ENCODE data around the gene HRH2.

Gene HRH2

DNA sequence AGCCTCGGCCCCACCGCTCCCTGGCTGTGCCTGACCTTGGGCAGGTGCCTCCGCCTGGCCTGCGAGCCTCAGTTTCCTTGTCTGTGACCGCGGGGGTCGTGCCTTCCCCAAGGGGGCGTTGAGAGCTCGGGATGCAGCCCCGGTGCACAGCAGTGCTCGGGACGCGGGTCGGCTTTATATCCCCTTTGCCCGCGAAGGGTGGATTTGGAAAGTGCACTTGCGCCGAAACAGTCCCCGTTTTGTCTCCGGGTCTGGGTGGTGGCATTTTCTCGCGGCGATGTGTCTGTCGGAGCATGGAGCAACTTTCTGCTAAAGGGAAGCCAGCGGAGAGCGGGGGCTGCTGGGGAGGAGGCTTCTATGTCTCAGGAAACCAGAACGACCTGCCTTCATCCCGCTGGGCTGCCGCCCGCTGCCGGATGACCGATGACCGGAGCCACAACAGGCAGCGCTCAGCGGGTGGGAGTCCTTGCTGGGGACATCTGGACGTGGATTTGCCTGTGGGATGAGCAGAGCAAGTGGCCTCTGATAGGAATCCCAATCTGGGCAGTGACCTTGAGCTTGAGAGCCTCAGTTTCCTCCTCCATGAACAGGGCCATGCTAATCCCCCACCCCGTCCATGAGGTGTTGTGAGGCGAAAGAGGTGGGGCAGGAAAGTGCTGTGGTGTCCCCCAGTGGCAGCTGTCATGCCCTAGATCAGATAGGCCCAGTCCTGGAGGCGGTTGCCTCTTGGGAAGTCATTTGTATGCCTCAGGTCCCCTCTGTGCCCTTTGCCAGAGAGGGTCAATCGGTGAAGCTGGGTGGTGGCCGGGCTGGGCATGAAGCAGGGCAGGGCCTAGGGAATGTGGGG, 651 bp downstream of the HRH2 start:
- TF ChIP-seq GATA2 (IDR thresholded peaks at IDR 0.05; ENCODE audit: low read depth, low read length) (no peak), GATA3 (IDR thresholded peaks at IDR 0.05; ENCODE audit: low read depth, low read length) (no peak)

DNA sequence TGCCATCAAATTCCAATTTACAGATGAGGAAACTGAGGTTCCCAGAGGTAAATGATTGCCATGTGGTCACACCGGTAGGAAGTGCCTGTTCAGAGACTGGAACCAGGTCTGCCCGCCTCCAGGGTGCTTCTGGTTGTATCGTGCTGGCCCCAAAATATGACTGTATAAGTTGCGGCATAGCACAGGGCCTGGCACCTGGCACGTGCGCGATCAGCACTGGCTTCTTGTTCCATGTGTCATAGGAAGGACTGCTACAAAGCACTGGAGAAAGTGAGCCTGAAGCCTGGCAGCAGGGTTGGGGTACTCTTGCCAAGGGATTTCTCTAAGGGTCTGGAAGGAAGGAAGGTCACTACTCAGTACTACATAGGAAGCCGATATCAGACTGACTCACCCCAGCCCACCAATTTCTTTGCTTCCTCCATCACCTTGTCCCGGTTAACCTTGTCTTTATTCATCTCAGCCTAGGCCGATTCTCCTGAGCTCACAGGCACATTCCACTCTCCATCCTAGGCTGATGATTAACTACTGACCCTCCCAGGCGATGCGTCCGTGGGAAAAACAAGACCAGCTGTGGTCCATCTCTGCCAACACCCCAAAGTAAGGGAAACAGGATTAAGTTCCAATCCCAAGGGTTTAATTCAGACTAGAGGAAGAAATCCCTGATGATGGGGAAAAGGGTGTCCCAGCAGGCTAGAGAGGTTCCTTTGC, 1.8 kb downstream of the HRH2 start:
- no peak for TF ChIP-seq GATA2 (IDR thresholded peaks at IDR 0.05; ENCODE audit: low read depth, low read length)
- TF ChIP-seq GATA3 (IDR thresholded peaks at IDR 0.05; ENCODE audit: low read depth, low read length): no peak

DNA sequence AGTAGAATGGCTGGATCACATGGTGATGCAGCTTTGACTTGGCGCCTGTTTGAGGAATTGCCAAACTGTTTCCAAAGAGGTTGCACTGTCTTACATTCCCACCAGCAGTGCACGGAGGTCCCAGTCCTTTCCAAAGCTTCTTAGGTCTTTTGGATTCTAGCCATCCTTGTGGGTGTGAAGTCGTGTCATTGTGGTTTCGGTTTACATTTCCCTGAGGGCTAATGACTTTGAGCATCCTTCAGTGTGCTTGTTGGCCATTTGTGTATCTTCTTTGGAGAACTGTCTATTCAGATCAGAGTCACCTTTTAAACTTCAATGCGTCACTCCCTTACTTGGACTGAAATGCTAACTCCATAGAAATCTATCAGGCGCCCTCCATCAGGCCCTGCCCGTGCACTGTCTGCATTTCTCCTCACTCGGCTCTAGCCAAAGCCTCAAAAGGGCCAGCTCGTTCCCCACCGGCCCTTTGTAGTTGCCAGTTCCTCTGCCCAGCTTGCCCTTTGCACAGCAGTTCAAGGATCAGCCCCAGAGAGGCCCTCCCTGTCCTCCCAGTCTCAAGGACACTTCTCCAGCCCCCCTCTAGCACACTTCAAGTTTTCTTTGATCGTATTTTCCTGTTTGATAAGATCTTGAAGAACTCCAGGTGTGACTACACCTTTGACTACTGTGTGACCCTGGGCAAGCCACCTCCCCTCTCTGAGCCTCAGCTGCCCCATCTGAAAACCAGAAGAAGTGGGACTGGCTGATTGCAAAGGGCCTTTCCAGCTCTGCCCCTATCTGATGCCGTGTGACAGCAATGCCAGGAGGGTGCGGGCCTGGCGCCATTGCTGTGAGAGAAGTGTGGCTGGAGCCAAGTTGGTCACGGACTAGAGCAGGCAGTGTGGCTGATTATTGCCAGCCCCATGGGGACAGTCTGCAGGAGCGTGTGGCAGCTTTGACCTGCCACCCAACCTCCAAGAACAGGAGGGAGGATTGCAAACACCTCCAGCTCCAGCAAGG, 5.6 kb downstream of the HRH2 start:
- no peak for TF ChIP-seq GATA3 (IDR thresholded peaks at IDR 0.05; ENCODE audit: low read depth, low read length)
- no peak for TF ChIP-seq GATA2 (IDR thresholded peaks at IDR 0.05; ENCODE audit: low read depth, low read length)

DNA sequence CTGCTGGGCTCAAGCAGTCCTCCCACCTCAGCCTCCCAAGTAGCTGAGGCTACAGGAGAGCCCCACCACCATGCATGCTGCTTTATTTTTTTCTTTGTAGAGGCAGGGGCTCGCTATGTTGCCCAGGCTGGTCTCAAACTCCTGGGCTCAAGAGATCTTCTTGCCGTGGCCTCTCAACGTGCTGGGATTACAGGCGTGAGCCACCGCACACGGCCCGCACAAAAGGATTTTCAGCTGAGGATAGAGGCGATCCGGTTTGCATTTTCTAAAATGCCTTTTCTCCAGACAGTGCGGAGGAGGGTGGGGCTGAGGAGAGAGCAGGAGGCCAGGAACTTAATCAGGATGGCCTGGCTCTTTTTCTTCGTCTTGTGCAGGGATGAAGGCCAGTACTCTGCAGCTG, 6.9 kb downstream of the HRH2 start:
- TF ChIP-seq GATA2 (IDR thresholded peaks at IDR 0.05; ENCODE audit: low read depth, low read length) (no peak), GATA3 (IDR thresholded peaks at IDR 0.05; ENCODE audit: low read depth, low read length) (no peak)

DNA sequence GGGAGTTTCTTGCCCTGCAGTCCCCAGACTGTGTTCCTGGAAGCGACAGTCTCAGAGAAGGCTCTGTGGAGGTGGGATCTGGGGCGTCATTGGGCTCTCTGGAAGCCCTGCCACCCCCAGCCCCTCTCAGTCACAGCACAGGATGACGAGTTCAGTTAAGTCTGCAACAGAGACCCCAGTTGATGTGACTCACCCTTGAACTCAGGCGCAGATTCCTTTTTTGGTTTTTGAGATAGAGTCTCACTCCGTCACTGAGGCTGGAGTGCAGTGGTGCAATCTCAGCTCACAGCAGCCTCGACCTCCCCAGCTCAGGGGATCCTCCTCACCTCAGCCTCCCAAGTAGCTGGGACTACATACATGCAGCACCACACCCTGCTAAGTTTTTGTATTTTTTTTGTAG, 8.3 kb downstream of the HRH2 start:
- TF ChIP-seq GATA3 (IDR thresholded peaks at IDR 0.05; ENCODE audit: low read depth, low read length) (no peak), GATA2 (IDR thresholded peaks at IDR 0.05; ENCODE audit: low read depth, low read length) (no peak)

DNA sequence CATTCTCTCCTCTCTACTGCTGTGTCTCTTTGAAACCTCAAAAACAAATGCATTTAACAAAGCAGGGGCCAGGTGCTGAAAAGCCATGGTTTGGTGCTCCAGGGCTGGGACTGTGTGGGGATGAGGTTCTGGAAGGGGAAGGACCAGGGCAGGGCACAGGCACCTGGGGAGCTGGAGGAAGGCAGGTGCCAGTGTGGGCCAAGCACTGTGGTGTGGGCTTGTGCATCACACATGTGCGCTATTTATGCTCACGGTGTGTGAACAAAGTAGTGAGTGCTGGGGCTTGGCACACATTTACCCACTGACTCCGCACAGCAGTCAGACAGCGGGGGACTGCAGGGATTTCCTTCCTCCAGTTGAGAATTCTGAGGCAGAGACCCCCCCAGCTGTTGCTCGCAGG, 10.1 kb downstream of the HRH2 start:
- no peak for TF ChIP-seq GATA2 (IDR thresholded peaks at IDR 0.05; ENCODE audit: low read depth, low read length)
- no peak for TF ChIP-seq GATA3 (IDR thresholded peaks at IDR 0.05; ENCODE audit: low read depth, low read length)

DNA sequence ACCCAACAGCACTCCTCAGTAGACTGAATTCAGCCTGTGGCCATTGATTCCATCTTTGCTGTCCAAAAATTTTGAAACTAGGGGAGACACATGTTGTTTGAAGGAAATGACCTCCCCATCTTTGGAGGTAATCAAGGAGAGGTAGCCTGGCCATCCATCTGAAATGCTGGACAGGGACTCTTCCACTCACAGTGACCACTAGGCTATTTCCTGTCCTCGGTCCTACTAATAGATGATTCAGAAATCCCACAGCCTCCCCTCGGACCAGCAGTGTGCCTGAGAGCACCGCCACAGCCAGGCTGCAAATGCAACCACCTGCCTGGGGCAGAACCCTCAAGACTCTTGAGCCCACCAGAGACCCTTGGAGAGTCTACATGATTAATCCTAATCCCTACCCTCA, 12.5 kb downstream of the HRH2 start:
- TF ChIP-seq GATA2 (IDR thresholded peaks at IDR 0.05; ENCODE audit: low read depth, low read length): no peak
- TF ChIP-seq GATA3 (IDR thresholded peaks at IDR 0.05; ENCODE audit: low read depth, low read length): no peak

DNA sequence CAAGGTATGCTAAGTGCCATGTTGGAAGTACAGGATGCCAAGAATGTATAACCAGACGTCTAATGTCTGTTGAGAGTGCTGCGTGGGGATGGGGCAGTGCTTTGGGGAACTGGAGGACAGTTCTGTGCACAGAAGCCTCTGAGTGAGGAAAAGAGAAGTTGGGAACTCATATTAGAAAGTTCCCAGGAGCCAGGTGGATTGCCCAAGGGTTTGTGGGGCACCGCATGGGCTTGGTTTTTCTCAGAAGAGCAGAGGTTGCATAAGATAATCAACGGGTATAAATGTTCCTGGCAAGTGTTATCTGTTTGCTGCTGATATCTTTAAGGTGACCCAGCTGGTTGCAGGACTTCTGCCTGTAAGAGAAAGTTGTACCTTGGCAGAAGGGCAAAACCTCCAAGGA, 13.1 kb downstream of the HRH2 start:
- TF ChIP-seq GATA2 (IDR thresholded peaks at IDR 0.05; ENCODE audit: low read depth, low read length) (no peak), GATA3 (IDR thresholded peaks at IDR 0.05; ENCODE audit: low read depth, low read length) (no peak)

DNA sequence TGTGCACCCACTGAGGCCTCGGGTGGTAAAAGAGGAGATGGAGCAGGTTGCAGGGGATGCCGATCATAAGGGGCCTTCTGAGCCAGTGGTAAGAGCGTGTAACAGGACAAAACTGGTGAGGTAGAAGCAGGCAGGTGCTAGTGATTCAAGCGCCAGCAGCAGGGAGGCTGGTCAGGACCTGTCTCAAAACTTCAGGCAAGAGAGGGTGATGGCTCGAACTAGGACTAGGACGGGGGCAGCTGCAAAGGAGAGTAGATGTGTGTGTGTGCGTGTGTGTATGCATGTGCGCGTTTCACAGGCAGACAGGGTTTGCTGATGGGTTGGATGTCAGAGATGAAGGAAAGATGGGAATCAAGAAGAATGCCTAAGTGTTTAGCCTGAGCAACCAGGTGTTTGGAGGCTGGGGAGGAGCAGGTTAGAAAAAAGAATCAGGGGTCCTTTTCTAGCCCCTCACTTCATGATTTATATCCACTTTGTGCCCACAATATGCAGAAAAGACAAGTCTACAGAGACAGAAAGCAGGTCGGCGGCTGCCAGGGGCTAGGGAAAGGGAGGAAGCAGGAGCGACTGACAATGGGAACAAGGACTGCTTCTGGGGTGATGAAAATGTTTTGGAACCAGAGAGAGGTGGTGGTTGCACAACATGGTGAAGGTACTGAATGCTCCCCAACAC, 15.2 kb downstream of the HRH2 start:
- TF ChIP-seq GATA2 (IDR thresholded peaks at IDR 0.05; ENCODE audit: low read depth, low read length): no peak
- TF ChIP-seq GATA3 (IDR thresholded peaks at IDR 0.05; ENCODE audit: low read depth, low read length): no peak

DNA sequence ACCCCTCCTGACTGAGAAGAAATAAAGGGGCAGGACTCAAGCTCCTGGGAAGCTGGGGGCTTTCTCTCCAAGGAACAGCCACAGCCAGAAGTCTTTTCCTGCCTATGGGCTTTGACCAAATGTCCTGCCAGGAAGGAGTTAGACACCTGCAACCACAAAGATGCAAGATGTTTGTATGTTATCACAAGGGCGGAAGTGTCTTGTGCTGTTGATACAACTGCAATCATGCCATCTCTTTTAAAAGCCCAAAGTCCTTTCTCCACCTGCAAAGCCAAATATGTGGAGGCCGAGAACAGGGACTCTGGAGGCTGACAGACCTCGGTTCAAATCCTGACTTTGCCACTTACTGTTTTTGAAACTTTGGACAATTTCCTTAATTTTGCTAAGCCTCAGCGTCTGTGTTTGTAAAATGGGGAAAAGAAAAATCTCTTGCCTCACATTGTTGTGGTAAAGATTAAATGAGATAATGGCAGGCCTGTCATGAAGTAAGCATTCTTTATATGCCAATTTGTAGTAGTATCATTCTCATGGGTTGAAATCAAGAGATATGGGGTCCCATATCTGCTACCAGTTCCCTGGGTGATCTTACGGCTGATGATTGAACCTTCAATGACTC, 17.0 kb downstream of the HRH2 start:
- no peak for TF ChIP-seq GATA3 (IDR thresholded peaks at IDR 0.05; ENCODE audit: low read depth, low read length)
- no peak for TF ChIP-seq GATA2 (IDR thresholded peaks at IDR 0.05; ENCODE audit: low read depth, low read length)

DNA sequence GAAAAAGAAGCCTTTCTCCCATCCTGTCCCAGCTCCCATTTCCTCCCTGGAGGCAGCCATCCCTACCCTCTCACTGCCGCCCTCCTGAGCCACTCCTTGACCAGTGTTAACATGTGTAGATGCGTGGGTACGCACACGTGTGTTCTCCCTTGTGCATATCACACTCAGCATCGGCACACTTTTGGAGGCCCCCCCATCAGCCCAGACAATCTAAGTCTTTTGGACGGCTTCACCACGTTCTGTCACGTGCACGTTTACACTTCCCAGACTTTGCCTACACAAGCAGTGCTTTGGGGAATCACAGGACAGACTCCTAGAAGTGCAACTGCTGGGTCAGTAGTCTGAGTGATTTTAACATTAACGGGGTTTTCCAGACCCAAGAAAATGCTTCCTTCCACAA, 18.0 kb downstream of the HRH2 start:
- no peak for TF ChIP-seq GATA2 (IDR thresholded peaks at IDR 0.05; ENCODE audit: low read depth, low read length)

DNA sequence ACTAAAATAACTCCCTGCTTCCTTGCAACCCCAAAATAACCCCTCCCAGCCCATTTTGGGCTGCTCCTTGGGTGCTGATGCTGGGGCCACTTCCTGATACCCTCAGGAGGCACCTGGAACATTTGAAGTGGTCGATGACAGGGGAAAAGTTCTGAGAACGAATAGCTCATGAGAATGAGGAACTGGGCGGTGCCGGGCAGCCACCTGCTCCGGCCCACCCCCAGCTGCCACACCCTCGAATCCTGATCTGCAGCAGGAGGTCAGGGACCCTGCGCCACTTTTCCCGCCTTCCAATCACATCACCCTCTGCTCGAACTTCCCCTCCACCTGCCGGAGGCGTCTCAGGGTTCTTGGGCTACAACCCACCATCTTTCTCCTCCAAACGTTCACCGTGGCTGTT, 19.7 kb downstream of the HRH2 start:
- no peak for TF ChIP-seq GATA2 (IDR thresholded peaks at IDR 0.05; ENCODE audit: low read depth, low read length)
- TF ChIP-seq GATA3 (IDR thresholded peaks at IDR 0.05; ENCODE audit: low read depth, low read length): no peak

DNA sequence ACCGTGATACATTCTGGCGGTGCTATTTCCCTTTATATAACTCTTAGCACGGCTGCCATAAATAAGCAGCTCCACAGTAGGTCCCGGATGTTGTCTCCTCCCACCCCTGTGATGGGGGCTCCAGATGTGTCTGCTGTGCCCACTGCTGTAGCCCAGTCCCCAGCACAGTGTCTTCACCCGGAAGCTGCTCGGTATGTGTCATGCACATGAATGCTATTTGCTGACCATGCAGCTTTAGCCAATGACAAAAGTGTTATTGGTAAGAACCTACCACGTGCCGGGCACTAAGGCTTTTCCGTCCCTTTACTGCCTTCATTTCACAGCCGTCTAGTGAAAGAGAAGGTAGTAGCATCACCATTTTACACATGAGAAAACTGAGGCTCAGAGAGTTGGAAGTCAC, 20.2 kb downstream of the HRH2 start:
- no peak for TF ChIP-seq GATA2 (IDR thresholded peaks at IDR 0.05; ENCODE audit: low read depth, low read length)
- TF ChIP-seq GATA3 (IDR thresholded peaks at IDR 0.05; ENCODE audit: low read depth, low read length): no peak
